Endothelial cell of umbilical vein (primary cell): ENCODE data around the gene PTGFRN.

Experiments used
- EZH2 ChIP-seq: IDR thresholded peaks from 2 replicates; pipeline ENCODE4 v1.6.1; 2012; ENCODE audit warnings: borderline replicate concordance, low read depth, mild to moderate bottlenecking, moderate library complexity, low read length, inconsistent platforms; ENCODE audit not compliant: severe bottlenecking
- GATA2 ChIP-seq: IDR thresholded peaks from 2 replicates; pipeline ENCODE4 v1.7.0; 2011; ENCODE audit warnings: low read depth, mild to moderate bottlenecking, moderate library complexity, mixed read lengths, low read length; ENCODE audit not compliant: insufficient read length, insufficient read depth
- POLR2A ChIP-seq: IDR thresholded peaks from 2 replicates; pipeline ENCODE4 v1.6.1; 2012; ENCODE audit warnings: low read depth, mild to moderate bottlenecking, control low read depth, low read length
- POLR2AphosphoS5 ChIP-seq: IDR thresholded peaks from 2 replicates; pipeline ENCODE4 v1.6.1; 2012; ENCODE audit warnings: low read depth, mild to moderate bottlenecking, control low read depth, low read length, moderate library complexity; ENCODE audit not compliant: insufficient read depth
- TF ChIP-seq, protein P1 (sequence below), 2 donors: IDR thresholded peaks; 1 replicate in 1 of 2; 2 replicates in 1 of 2; pipeline ENCODE4 v1.5.1; 2011; ENCODE audit warnings: low read length in 2 of 2, mild to moderate bottlenecking in 2 of 2, moderate library complexity in 2 of 2, control low read depth in 1 of 2, inconsistent platforms in 1 of 2, low read depth in 1 of 2; ENCODE audit not compliant: insufficient read depth in 1 of 2; ENCODE audit errors: extremely low read depth in 1 of 2
- TF ChIP-seq, protein P2 (sequence below): IDR thresholded peaks from 2 replicates; pipeline ENCODE4 v1.6.1; 2011; ENCODE audit not compliant: insufficient read depth, insufficient read length

DNA sequence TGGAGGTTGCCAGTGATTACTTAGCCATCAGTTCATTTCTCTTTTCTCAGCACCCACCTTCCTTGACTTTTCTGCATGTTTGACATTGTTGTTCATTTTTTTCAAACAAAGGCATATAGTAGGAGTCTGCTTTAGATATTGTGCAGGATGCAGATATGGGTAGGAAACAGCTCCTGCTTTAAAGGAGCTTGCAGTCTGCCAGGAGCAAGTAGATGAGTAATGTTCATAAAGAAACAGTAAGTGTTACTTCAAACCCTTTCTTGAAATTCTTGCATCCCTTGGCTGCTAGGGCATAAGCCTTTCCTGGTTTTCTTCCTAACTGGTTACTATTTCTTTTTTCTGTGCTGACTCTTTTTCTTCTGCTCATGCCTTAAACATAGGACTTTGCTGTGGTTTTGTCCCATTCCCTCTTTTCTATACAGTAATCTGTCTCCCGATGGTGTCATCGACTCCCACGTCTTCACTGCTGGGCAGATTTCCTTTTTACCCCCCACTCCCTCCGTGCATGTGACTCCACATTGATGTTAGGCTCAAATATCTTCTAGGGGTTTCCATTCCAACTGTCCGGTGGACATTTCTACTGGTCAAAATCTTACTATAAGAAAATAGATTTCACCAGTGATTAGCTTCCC, 20.4 kb downstream of the PTGFRN start:
- TF ChIP-seq, protein P1, sequence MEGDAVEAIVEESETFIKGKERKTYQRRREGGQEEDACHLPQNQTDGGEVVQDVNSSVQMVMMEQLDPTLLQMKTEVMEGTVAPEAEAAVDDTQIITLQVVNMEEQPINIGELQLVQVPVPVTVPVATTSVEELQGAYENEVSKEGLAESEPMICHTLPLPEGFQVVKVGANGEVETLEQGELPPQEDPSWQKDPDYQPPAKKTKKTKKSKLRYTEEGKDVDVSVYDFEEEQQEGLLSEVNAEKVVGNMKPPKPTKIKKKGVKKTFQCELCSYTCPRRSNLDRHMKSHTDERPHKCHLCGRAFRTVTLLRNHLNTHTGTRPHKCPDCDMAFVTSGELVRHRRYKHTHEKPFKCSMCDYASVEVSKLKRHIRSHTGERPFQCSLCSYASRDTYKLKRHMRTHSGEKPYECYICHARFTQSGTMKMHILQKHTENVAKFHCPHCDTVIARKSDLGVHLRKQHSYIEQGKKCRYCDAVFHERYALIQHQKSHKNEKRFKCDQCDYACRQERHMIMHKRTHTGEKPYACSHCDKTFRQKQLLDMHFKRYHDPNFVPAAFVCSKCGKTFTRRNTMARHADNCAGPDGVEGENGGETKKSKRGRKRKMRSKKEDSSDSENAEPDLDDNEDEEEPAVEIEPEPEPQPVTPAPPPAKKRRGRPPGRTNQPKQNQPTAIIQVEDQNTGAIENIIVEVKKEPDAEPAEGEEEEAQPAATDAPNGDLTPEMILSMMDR (IDR thresholded peaks at IDR 0.05; ENCODE audit: extremely low read depth in 1 of 2, insufficient read depth in 1 of 2, low read depth in 1 of 2, low read length in 2 of 2), result no peak
- no peak for TF ChIP-seq EZH2
- TF ChIP-seq, protein P2, sequence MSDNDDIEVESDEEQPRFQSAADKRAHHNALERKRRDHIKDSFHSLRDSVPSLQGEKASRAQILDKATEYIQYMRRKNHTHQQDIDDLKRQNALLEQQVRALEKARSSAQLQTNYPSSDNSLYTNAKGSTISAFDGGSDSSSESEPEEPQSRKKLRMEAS, result no peak
- no peak for TF ChIP-seq POLR2AphosphoS5
- TF ChIP-seq POLR2A, result no peak
- no peak for TF ChIP-seq GATA2
